Activated CD4-positive, alpha-beta T cell treated with anti-CD3 and anti-CD28 coated beads, Interleukin-2, amount 50 U/mL, for 1 hour (primary cell): ENCODE results near the gene TMUB2.
"Not testable (repeated sequence)": the region's sequence is repeated elsewhere in the genome, so short reads cannot be mapped to it uniquely, and the experiment has no call there.

ENCODE experiments used
- DNase-seq: peaks from one replicate; pipeline ENCODE4 v3.0.0-alpha.2; 2020

Gene TMUB2

GRCh38 chr17:44186307-44187130, at the start of gene TMUB2:
Gene TMUB2, plus strand, starts transcription at chr17:44186972. Its CDS starts 737 bp downstream, at chr17:44187709.
- DNase-seq: peak; percentile 100

- DNase-seq: peak; percentile 39
These were observed 48.7 kb upstream of the TMUB2 start for GRCh38 chr17:44137891-44138709.

- not testable (repeated sequence) for DNase-seq
These were observed 42.9 kb upstream of the TMUB2 start for GRCh38 chr17:44143921-44144320.

DNA sequence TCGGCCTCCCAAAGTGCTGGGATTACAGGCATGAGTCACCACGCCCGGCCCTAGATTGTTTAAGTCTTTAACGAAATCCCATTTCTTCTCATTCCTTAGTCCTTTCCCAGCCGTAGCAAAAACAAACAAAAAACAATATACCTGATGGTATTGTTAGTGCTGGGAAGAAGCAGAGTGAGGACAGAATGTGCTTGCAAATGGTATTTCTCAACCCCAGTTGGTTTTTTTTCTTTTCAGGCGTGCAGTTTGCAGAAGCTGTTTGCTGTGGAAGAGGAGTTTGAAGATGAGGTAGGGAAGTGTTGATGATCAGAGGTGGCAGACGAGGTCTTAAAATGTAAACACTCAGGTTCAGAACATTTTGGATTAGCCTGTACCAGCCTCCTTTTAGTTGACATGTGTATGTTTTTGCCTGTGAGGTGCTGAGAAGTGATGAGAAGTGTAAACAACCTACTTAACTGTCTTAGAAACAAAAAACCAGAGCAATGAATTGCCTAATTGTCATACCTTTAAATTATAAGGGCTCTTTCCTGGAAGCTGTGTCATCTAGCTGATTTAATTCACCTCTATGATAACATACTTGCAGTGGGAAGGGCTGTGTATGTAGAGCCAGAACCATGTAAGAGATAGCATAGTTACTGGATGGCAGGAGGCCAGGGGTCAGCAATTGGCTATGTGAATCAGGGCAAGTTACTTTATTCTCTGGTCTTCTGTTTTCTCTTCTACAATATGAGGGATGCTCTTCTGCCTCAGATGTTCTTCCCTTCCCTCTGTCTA, 41.6 kb upstream of the TMUB2 start:
- no peak for DNase-seq

GRCh38 chr17:44146375-44147346, 40.1 kb upstream of the TMUB2 start:
- DNase-seq: no peak

GRCh38 chr17:44147812-44148211, 39.0 kb upstream of the TMUB2 start:
- DNase-seq: no peak

DNA sequence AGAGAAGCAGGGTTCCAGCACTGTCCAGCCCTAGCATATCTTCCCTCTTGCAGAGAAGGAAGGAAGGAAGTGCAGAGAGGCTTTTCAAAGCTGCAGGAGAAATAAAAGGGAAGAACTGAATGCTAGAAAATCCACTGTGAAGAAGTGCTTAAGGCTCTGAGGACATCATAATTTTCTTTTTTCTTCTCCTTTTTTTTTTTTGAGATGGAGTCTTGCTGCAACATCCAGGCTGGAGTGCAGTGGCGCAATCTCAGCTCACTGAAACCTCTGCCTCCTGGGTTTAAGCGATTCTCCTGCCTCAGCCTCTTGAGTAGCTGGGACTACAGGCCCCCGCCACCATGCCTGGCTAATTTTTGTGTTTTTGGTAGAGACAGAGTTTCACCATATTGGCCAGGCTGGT, 37.7 kb upstream of the TMUB2 start:
- not testable (repeated sequence) for DNase-seq

GRCh38 chr17:44149750-44150329, 36.9 kb upstream of the TMUB2 start:
- DNase-seq: no peak

GRCh38 chr17:44152875-44153274, 33.9 kb upstream of the TMUB2 start:
- no peak for DNase-seq

DNA sequence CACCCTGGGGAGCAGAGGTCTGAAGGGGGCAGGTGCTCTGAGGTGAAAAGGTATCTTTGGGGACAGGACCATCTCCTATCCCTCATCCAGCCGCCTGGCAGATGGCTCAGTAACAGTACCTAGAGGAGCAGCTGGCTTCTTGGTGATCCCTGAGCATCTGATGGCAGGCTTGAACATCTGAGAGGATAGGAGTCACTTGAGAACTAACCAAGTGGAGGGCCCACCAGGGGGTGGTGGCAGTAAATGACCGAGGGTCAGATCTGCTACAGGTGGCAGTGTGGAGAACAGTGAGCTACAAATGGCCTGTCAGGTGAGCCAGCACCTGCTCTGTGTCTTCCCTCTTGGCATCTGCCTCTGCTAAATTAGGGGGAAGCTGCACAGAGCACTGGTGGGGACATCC, 31.3 kb upstream of the TMUB2 start:
- no peak for DNase-seq

DNA sequence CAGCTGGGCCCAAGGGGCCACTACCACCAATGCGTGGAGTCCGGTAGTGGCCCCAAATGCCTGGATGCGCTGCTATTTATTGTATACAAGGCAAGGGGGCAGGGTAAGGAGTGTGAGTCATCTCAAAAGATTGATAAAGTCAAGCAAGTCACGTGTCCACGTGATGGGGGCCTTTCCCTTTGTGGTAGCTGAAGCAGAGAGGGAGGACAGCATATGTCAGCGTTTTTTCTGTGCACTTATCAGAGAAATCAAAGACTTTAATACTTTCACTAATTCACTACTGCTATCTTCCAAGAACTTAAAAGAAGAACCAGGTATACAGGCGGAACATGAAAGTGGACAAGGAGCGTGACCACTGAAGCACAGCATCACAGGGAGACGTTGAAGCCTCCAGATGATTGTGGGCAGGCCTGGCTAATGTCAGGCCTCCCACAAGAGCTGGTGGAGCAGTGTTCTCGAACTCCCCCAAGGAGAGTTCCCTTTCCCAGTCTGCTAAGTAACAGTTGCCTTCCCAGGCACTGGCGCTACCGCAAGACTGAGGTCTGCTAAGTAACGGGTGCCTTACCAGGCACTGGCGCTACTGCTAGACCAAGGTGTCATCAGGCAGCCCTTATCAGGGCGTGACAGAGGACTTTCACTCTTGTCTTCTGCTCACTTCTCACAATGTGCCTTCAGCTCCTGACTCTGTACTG, 27.1 kb upstream of the TMUB2 start:
- DNase-seq: peak; percentile 24

- DNase-seq: no peak
These were observed 22.3 kb upstream of the TMUB2 start for GRCh38 chr17:44164476-44164875.

DNA sequence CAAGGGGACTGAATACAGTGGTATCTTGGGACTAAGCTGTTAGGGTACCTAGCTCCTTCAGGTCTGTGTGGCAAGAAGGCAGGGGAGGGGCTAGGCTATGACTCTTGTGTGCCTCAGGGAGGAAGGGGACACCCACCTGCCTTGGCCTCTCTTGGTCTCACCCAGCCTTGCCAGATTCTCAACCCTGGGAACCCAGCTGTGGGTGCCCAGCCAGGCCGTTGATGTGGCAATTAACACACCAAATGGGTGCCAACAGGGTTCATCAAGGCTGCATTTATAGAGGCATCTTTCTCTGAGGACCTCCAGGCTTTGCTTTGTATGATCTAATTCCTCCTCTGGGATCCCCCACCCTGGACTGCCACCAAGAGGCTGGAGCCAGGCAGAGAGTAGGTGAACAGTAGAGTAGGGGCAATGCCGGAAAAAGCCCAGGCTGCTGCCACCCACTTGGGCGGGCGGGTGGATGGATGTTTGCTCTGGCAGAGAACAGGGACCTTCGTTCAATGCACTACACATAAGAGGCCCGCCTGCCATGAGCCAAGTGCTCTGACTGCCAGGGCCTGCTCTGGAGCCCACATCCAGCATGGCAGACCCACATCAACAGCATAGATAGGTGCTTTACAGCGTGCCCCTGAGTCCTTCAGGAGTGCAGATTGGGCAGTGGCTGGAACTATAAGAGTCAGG, 19.5 kb upstream of the TMUB2 start:
- no peak for DNase-seq

GRCh38 chr17:44170135-44170498, 16.7 kb upstream of the TMUB2 start:
- no peak for DNase-seq

DNA sequence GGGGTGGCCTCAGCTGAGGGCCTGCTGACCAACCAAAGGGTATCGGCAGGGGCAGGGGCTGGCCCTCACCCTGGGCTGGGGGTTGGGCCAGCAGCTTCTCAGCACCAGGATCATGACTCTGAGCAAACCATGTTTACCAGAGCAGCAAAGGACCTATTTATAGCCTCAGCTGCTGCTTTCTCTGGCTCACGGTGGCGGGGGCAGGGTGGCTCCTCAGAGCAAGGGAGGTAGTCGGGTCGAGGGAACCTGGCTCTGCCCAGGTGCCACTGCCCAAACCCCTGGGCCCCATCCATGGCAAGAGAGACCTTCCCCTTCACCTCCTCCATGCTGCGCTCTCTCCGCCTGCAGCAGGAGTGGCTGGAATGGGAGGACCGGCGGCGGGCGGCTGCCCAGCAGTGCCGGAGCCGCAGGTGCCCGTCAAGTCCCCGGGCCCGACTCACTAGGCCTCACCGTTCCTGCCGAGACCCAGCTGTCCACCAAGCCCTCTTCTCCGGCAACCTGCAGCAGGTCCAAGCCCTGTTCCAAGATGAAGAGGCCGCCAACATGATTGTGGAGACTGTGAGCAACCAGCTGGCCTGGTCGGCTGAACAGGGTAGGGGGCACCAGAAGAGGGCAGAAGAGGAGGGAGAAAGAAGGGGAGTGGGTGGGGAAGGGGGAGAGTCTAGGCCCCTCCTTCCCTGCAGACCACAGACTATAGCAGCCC, 16.1 kb upstream of the TMUB2 start, which contains the start of gene ASB16:
Gene ASB16, plus strand, starts transcription at position 206 of the 703 bp plus-strand sequence. Its CDS starts 86 bp downstream, at position 292.
- no peak for DNase-seq

DNA sequence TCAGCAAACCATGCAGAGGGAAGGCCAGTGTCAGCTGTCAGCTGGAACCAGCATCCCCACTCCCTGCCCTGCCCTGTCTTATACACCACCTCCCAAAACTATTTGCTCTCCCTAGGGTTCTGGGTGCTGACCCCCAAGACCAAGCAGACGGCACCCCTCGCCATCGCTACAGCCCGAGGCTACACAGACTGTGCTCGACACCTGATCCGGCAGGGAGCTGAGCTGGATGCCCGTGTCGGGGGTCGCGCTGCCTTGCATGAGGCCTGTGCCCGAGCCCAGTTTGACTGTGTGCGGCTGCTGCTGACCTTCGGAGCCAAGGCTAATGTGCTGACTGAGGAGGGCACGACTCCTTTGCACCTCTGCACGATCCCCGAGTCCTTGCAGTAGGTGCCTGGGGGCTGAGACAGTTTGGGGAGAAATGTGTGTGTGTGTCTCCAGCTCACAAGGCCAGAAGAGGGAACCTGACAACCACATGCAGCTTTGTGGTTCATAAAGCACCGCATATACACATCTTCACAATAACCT, 14.8 kb upstream of the TMUB2 start:
- DNase-seq: no peak

DNA sequence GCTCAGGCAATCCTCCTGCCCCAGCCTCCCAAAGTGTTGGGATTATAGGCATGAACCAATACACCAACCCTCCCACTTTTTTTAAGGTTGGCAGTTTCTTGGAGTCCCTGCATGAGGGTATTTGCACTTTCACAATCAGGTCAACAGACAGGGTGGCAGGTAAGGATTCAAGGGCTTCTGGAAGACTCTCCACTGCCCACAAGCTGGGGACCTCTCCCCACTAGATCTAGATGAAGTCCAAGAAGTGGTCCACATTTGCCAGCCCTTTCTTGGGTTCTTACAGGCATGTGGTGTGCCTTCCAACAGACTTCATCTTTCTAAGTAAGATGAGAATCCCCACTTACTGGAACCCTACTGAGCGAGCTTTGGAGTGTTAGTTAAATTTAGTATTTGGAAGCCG, 12.3 kb upstream of the TMUB2 start:
- DNase-seq: no peak

DNA sequence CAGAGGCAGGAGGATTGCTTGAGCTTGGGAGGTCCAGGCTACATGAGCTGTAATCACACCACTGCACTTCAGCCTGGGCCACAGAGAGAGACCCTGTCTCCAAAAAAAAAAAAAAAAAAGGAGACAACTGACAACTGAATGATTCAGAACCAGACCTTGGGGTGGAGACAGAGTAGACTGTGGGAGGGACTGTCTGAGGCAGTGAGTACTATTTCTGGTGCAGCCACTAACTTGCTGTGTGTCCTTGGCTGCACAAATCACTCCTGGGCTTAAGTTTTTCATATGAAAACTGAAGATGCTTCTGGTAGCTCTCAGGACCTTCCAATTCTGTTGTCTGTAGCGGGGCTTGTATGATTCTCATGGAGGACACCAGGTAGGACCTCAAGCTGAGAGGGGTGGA, 10.5 kb upstream of the TMUB2 start:
- no peak for DNase-seq
